ENCODE data around the gene TBC1D10B. TPM values are rescaled to one million over a fixed set of nuclear protein-coding genes. Genes with fewer than 3 reads are reported as not detected.

TBC1D10B gene
- total and polyA plus RNA-seq, 9 of the 15 experiments (the other 6 are each of a cell fraction or from before 2014, with no cell fraction given): 2.2 to 55.4 (median 17.5) TPM

GRCh38 chr16:30355144-30355953 is 14.9 kb downstream of the TBC1D10B start, which contains the start of gene CD2BP2 (continued):
- TF ChIP-seq ZZZ3 (IDR thresholded peaks at IDR 0.05) (no peak), SP1 (CRISPR knock-in tag; IDR thresholded peaks at IDR 0.05) (peak; percentile 75), GTF2E2 (tag; IDR thresholded peaks at IDR 0.05) (peak; percentile 79; the same call in 1 of the 2 replicates), NELFE (IDR thresholded peaks at IDR 0.05; ENCODE audit: insufficient read depth, insufficient read length) (no peak), TFE3 (CRISPR knock-in tag; IDR thresholded peaks at IDR 0.05) (peak; percentile 93), CHD2 (IDR thresholded peaks at IDR 0.05; ENCODE audit: low read depth, low read length) (peak; percentile 55; the same call in 1 of the 2 replicates), CCNT2 (IDR thresholded peaks at IDR 0.05; ENCODE audit: borderline replicate concordance, extremely low read depth, insufficient read length, low read depth, low read length) (peak; percentile 68), SRSF9 (IDR thresholded peaks at IDR 0.05; ENCODE audit: borderline replicate concordance, low read depth, low read length) (no peak), POLR2AphosphoS5 (IDR thresholded peaks at IDR 0.05; ENCODE audit: control insufficient read depth, insufficient read depth, low read depth, low read length) (peak; percentile 77), SIX5 (IDR thresholded peaks at IDR 0.05; ENCODE audit: borderline replicate concordance in 1 of 2, insufficient read depth in 1 of 2, low read depth in 1 of 2, low read length in 2 of 2) (peak; percentile 47 to 67; a peak in 3 of 4 replicates), MEIS2 (IDR thresholded peaks at IDR 0.05; ENCODE audit: partially characterized antibody) (peak; percentile 47), GATAD2B (IDR thresholded peaks at IDR 0.05; ENCODE audit: borderline replicate concordance) (peak; percentile 14), XRCC5 (IDR thresholded peaks at IDR 0.05; ENCODE audit: low read depth, low read length) (peak; percentile 58; the same call in 1 of the 2 replicates), TCF7 (IDR thresholded peaks at IDR 0.05; ENCODE audit: borderline replicate concordance) (peak; percentile 46; the same call in 1 of the 2 replicates), SUPT5H (IDR thresholded peaks at IDR 0.05) (peak; percentile 72), GMEB1 (CRISPR knock-in tag; IDR thresholded peaks at IDR 0.05) (peak; percentile 54), KDM5B (IDR thresholded peaks at IDR 0.05; ENCODE audit: insufficient replicate concordance, low read depth, low read length) (peak; percentile 51)
- TF ChIP-seq, protein P1, sequence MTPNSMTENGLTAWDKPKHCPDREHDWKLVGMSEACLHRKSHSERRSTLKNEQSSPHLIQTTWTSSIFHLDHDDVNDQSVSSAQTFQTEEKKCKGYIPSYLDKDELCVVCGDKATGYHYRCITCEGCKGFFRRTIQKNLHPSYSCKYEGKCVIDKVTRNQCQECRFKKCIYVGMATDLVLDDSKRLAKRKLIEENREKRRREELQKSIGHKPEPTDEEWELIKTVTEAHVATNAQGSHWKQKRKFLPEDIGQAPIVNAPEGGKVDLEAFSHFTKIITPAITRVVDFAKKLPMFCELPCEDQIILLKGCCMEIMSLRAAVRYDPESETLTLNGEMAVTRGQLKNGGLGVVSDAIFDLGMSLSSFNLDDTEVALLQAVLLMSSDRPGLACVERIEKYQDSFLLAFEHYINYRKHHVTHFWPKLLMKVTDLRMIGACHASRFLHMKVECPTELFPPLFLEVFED (CRISPR knock-in tag; conservative IDR thresholded peaks at IDR 0.05): peak; percentile 44
- TF ChIP-seq, protein P2, sequence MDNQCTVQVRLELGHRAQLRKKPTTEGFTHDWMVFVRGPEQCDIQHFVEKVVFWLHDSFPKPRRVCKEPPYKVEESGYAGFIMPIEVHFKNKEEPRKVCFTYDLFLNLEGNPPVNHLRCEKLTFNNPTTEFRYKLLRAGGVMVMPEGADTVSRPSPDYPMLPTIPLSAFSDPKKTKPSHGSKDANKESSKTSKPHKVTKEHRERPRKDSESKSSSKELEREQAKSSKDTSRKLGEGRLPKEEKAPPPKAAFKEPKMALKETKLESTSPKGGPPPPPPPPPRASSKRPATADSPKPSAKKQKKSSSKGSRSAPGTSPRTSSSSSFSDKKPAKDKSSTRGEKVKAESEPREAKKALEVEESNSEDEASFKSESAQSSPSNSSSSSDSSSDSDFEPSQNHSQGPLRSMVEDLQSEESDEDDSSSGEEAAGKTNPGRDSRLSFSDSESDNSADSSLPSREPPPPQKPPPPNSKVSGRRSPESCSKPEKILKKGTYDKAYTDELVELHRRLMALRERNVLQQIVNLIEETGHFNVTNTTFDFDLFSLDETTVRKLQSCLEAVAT (IDR thresholded peaks at IDR 0.05): peak in 1 of 2 experiments; percentile 73; a peak in 1 of 4 replicates
- TF ChIP-seq, protein P3, sequence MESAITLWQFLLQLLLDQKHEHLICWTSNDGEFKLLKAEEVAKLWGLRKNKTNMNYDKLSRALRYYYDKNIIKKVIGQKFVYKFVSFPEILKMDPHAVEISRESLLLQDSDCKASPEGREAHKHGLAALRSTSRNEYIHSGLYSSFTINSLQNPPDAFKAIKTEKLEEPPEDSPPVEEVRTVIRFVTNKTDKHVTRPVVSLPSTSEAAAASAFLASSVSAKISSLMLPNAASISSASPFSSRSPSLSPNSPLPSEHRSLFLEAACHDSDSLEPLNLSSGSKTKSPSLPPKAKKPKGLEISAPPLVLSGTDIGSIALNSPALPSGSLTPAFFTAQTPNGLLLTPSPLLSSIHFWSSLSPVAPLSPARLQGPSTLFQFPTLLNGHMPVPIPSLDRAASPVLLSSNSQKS (CRISPR knock-in tag; IDR thresholded peaks at IDR 0.05): no peak

All from K562 (cell line).